Gastroesophageal sphincter (tissue), 3 donors: Measurements from ENCODE around the gene LAMA3.

Source experiments
- POLR2A ChIP-seq, 2 donors: fragments of 450-650 bp; IDR thresholded peaks; one replicate each; pipeline ENCODE4 v1.6.1; 2017; ENCODE audit warnings: antibody characterized with exemption in 2 of 2, mild to moderate bottlenecking in 2 of 2, moderate library complexity in 1 of 2
- TF ChIP-seq, protein P1 (sequence below), 4 experiments: fragments of 200-600 bp in 2 of 4; fragments of 450-650 bp in 2 of 4; sonication (generic) in 1 of 4; IDR thresholded peaks; one replicate each; pipeline ENCODE4 v1.5.1; 2017 to 2019; ENCODE audit warnings: antibody characterized with exemption in 4 of 4, mild to moderate bottlenecking in 2 of 4, moderate library complexity in 2 of 4

GRCh38 chr18:23838233-23838632 is 149.0 kb downstream of the LAMA3 start:
- TF ChIP-seq, protein P1, sequence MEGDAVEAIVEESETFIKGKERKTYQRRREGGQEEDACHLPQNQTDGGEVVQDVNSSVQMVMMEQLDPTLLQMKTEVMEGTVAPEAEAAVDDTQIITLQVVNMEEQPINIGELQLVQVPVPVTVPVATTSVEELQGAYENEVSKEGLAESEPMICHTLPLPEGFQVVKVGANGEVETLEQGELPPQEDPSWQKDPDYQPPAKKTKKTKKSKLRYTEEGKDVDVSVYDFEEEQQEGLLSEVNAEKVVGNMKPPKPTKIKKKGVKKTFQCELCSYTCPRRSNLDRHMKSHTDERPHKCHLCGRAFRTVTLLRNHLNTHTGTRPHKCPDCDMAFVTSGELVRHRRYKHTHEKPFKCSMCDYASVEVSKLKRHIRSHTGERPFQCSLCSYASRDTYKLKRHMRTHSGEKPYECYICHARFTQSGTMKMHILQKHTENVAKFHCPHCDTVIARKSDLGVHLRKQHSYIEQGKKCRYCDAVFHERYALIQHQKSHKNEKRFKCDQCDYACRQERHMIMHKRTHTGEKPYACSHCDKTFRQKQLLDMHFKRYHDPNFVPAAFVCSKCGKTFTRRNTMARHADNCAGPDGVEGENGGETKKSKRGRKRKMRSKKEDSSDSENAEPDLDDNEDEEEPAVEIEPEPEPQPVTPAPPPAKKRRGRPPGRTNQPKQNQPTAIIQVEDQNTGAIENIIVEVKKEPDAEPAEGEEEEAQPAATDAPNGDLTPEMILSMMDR (IDR thresholded peaks at IDR 0.05) = no peak
- TF ChIP-seq POLR2A (IDR thresholded peaks at IDR 0.05) = no peak
